GM19099 (cell line): ENCODE results near the gene CFDP1.

Experiments used
- POLR2A ChIP-seq: IDR thresholded peaks from 3 replicates; pipeline ENCODE4 v1.6.1; 2011; ENCODE audit warnings: low read depth; ENCODE audit not compliant: insufficient read length; ENCODE audit errors: extremely low read depth

Gene CFDP1

DNA sequence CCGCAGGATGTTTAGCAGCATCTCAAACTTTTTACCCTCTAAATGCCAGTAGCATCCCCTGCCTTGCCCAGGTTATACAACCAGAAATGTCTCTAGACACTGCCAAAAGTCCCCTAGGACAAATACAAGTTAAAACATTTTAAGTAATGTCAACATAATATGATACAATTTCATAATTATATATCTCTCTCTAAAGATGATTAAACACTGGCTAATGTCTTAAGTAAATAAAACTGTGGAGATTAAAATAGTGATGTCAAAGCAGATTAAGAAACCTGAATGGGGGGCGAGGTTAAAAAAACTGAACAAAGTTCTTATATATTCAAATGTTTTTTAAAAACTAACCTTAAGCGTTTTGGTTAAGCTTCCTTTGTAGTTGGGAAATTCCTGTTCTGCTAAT is 62.1 kb downstream of the CFDP1 start:
- no peak for TF ChIP-seq POLR2A

DNA sequence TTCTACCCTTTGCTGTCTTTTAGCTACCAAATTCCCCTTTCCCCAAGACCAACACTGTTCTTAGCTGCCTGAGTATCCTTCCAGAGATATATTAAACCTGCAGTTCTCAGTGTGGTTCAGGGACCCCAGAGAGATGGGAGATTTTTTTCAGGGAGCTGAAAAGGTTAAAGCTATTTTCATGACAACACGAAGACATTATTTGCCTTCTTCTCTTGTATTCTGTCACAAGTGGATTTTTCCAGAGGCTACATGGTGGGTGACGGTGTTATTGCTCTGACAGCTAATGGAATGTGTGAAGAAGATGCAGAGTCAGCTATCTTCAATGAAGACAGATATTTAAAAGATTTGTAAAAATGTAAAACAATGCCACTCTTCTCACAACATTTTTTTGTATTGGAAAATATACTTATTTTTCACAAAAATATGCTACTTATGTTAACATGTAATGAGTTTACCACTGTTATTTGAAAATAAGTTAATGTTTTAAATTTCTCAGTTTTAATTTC is 69.0 kb downstream of the CFDP1 start:
- no peak for TF ChIP-seq POLR2A

DNA sequence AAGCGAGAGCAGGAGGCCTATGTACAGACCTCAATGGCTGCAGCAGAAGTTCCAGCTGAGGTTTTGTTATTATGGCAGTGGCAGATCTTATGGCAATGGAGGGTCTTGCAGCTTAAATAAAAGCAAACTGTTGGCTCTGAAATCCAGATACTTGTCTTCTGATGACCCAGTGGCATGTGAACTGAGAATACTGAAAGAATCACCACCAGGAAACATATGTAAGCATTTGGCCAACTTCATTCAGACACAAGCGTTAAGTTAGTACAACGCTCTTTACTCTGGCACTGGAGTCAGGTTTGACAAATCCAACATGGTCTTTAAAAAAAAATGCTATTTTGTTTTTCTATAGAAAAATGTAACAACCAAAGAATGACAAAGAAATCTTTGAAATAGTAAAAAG is 70.5 kb downstream of the CFDP1 start:
- no peak for TF ChIP-seq POLR2A

DNA sequence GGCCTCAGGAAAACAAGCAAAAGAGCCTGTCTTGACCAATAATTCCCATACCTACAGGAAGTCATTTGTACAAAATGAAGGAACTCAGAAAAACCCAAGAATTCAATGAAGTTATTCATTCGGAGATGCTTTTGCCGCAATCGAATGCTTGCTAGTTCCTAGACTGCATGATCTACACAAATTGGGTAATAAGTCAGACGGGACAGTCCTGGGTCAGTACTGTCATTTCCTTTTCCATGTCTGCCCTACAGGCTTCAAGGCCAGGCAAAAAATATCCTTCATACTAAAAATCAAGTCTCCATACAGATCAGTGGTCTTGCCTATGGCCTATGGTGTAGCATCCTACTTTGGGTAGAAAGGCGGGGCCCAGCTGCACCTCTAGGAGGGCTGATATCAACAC is 71.4 kb downstream of the CFDP1 start:
- no peak for TF ChIP-seq POLR2A

DNA sequence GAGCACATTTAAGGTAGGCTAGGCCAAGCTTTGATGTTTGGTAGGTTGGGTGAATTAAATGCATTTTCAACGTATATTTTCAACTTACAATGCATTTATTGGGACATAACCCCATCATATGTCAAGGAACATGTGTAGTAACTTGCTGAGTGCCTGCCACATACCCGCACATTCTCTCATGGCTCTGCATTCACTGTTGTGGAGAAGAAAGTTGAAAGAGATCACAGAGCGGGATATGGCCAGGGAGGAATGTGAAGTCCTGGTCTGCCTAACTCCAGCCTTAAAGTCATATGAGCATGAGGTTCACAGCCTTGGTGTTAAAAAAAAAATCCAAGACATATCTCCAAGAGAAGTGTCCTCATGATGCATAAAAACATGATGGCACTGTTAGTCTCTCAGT is 79.1 kb downstream of the CFDP1 start:
- no peak for TF ChIP-seq POLR2A

DNA sequence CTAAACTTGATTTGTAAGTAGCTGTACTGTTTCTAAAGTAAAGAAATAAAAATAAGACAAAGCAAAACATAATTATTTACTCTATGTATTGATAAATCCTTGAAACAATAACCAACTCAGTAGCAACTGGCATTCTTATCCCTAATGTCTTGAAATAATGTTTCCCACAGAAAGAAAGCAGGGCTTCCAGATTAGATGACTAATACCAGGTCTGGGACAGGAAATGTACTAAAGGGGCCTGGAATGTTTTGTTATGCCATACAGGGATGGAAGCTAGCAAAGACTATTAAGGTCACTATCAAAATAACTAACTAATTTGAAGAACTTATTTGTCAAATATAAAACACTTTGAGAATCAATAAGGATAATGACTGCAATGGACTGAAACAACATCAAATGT is 82.1 kb downstream of the CFDP1 start:
- TF ChIP-seq POLR2A, result no peak

DNA sequence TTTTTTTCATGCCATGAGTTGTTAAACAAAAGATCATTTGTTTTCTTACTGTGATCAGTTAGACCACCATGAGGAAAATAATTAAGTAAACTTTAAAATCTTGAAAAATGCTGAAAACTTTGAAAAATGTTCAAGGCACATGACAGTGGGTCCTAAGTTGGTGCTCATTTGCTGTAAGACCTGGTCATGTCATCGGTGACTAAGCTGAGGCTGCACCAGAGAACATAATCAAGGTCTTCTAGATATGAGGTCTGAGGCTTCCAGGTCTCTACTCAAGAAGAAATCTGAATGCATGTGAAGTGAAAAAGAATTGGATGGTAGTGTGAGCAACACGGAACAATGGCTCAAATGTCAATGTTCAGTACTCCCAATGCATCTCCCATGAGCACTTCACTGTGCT is 87.6 kb downstream of the CFDP1 start:
- TF ChIP-seq POLR2A, result no peak

DNA sequence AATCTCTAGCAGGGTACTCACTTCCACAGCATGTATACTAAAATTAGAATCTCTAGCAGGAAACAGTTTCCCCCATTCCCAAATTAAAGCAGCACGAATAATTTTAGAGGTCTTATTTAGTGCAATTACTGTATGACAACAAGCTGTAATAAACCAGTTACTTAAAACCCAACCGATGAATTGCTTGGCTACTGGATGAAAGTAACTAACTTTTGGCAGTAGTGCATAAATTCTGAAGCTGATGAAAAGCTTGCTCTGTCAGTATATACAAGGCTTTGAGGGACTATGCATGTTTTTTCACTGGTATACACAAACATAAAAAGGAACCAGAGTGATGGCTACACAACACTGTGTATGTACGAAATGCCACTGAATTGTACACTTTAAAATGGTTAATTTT is 89.4 kb downstream of the CFDP1 start:
- no peak for TF ChIP-seq POLR2A

DNA sequence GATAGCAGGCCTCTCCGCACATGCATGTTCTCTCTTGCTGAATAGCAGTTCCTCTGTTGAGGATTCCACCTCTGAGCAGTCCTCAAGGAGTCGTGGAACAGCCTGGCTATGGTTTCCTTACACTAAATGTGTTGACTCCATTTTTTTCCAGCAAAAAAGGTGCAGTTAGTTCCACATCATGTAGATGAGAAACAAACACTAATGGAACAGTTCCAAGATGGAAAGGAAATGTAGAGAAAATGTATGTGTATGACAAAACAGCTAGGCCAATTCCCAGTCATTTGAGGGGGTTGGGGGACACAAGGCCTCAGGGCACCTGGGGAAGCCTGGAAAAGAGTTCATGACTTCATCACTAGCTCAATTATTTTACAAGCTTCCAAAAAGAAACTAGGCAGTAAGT is 90.0 kb downstream of the CFDP1 start:
- TF ChIP-seq POLR2A, result no peak

DNA sequence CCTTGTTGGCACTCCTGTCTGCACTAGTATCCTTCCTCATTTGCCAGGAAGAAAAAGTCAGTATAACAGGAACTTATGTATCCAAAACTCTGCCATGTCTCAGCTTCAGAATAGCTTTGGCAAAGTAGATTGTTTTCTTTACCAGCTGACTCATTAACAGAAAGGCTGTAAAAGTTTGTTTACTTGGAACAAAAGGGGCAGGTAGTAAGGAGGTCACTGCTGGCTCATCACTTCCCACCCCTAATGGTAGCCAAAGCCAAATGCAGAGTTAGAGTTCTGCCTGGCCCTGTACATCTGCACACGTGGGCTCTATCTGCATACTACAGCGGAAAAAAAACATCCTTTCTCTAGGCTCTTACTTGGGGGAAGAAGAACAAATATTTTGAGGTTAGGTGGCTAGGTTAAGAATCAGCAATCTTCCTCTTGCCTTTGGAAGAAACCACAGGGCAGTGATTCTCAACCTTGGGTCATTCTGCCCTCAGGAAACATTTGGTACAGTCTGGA is 90.9 kb downstream of the CFDP1 start:
- TF ChIP-seq POLR2A, result no peak

DNA sequence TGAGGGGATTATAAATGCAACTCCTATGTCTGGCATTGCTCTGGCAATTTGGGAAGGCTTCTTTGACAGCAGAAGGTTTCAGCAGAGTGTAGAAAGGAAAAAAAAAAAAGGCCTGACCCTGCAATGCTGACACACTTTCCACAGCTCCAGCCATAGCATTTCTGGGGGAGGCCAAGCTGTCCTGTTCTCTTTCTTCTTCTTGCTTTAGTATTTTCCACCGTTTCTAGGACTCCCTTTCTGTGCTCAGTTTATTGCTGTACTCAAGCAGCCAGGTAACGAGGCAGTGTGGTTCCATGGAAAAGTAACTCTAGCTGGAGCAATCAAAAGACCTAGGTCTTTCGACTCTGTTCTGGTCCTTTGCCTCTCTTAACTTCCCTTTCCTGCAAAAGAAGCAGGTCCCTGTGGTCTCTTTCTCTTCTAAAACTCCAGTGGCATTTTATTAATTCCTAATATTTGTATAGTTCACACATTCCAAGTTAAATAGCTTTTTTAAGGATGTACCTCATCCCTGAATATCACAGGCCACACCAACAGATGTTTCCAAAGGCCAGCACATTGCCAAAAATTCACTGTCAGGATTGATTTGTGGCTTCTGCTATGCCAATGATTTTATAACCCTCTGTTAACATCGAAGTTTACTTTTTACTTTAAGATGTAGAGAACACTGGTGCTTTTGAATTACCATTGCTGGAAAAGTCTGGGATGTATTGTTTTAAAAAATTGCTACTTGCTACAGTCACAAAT is 91.6 kb downstream of the CFDP1 start:
- TF ChIP-seq POLR2A, result no peak

DNA sequence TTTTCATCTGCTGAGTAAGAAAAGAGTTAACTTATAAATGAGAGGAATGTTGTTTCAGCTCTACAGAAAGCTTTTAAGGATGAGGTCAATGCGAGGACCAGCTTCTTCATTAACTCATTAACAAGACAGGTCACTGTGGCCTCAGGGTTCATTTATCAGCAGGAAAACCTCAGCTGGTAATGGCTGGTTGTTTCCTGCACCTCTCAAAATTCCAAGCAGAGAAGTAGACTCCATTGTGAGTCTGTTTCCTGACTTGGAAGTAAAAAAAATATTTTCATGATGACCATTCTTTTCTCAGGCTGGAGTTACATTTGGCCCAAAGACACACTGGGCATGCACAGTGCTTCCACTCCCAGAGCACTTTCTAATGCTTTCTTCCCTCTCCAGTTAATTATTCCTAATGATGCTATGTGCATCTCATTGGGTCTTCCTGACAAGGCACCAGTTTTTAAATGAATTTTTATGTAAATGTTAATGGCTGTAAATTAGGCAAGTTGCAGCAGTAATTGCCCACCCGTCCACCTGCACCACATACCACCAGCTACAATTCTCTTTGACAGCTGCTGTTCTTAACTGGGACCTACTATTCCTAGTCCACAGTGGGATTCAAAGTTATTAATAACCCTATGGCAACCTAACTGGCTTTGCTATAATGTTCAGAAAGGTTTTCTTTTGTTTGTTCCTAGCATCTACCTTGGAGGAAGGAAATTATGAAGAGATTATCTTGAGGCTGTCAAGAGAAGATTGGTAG is 92.4 kb downstream of the CFDP1 start:
- TF ChIP-seq POLR2A, result no peak

DNA sequence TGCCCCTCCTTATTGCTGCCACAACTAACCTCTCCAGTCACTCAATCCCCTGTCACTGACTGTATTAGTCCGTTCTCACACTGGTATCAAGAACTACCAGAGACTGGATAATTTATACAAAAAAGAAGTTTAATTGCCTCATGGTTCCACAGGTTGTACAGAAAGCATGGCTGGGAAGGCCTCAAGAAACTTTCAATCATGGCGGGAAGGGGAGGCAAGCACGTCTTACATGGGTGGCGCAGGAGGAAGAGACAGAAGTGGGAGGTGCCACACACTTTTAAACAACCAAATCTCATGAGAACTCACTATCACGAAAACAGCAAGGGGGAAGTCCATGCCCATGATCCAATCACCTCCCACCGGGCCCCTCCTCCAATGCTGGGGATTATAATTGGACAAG is 95.9 kb downstream of the CFDP1 start:
- no peak for TF ChIP-seq POLR2A

DNA sequence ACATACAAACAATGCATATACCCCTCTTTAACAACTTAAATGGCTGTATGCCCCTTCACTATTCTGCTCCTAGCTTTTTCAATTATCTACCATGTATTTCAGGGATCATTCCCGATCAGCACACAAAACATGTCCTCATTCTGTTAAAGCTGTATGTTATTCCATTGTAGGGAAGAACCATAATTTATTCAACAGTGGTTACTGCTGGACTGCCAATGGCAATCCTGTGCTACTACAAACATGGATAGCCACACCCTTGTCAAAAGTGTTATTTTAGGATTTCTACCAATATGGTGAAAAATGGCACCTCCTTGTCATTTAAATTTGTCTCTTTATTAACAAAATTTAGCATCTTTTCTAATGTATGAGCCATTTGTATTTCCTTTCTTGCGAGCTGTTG is 96.8 kb downstream of the CFDP1 start:
- no peak for TF ChIP-seq POLR2A

DNA sequence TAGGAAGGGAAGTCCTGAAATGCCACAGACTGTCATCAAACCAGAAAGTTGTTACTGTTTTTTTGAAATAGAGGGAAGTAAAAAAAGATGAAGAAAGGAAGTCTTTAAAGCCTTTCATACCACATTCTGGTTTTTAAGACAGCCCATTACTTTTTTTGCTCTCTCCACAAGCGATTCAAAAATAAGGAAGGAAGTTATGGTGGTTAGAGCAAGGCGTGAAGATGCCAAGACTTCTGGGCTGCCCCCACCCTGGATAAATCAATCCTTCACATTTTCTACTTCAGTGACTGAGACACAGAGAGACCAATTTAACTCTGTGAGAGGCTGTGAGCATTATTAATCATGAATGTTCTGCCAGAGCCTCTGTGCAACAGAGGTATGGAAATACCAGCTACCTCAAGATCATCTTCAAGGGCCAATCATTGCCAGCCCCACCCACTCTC is 99.6 kb downstream of the CFDP1 start:
- no peak for TF ChIP-seq POLR2A

DNA sequence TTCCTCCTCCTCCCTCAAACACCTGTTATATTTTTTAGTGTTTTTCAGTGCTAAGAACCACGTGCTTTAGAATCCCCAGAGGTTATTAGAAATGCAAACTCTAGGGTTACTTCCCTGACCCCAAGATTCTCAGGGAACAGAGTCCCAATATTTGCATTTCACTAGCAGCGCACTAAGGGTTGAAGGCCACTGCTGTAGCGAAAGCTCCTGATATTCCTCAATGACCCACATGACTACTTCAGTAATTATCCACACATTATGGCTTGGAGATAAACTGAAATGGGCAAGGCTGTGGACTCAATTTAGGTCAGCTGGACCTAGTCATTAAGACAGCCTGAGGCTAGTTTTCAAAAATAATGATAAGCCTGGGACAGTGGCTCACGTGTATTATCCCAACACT is 103.4 kb downstream of the CFDP1 start:
- no peak for TF ChIP-seq POLR2A
